Measurements from ENCODE around the gene ADAM30. TPM values are rescaled to one million over a fixed set of nuclear protein-coding genes. Genes with fewer than 3 reads are reported as not detected.

ADAM30 gene
- total RNA-seq, 1 donor from 2014 or later: not detected

DNA sequence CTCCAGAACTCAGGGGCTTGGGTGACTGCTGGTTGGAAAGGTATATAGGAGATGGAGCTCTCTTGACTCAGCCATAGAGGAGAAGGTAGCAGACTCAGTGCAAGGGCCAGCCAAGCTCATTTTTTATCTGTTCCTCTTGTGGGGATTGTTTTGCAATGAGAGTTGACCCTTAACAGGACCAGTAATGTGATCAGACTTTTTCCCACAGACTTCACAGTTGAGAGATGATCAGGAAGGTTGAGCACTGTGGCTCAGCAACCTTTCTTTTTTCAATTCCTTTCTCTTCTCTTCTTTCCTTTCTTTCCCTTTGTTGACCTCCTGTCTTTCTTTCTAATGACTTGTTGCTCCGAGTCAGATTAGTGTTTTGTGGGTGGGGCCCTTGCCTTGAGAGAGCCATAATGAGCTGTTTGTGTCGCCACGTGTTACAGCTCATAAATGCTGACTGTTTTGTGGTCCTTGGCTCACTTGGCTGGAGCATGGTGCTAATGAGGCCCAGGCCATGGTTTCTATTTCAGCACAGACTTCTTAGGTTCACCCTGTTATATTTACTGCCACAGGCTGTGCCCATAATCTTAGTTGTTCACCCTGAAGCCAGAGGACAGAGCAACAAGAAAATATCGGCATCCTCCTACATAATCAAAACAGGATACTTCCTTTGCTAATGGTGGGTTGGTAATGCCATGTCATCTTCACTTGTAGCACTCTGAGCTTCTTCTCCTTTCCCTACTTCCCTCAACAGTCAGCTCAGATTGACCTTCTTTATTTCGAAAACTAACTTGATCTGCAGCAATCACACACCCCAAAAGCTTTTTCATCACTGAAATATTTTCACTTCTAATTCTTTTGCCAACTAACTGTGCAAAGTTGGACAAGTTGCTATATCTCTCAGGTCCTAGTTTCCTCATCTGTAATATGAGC is 13.9 kb downstream of the ADAM30 start:
- intact Hi-C loops (cut with micrococcal nuclease): no loop called here
- no peak for TF ChIP-seq CTCF (IDR thresholded peaks at IDR 0.05; ENCODE audit: borderline replicate concordance)
- Histone ChIP-seq H3K27me3 (ENCODE audit: low read depth) (peaks cover 25% of the 10 kb centered on the region), H3K9me3 (replicated peaks) (no peaks in the 10 kb centered on the region), H3K4me3 (no peak overlapping the region), H3K36me3 (no peaks in the 10 kb centered on the region), H3K27ac (replicated peaks) (no peak overlapping the region), H3K4me1 (no peaks in the 10 kb centered on the region)
- DNase-seq: no peak

GRCh38 chr1:119879510-119880434 is 16.5 kb downstream of the ADAM30 start:
- TF ChIP-seq CTCF (IDR thresholded peaks at IDR 0.05; ENCODE audit: borderline replicate concordance): no peak
- Histone ChIP-seq H3K4me3 (no peak overlapping the region), H3K36me3 (no peaks in the 10 kb centered on the region), H3K27ac (replicated peaks) (no peak overlapping the region), H3K4me1 (no peaks in the 10 kb centered on the region), H3K27me3 (ENCODE audit: low read depth) (peaks cover 16% of the 10 kb centered on the region), H3K9me3 (replicated peaks) (no peaks in the 10 kb centered on the region)
- no peak for DNase-seq
- intact Hi-C loops (cut with micrococcal nuclease): no loop called here

- H3K4me1 ChIP-seq: peaks cover 11% of the 10 kb centered on the region
- DNase-seq: no peak
- no peaks in the 10 kb centered on the region for H3K36me3 ChIP-seq
- peaks cover 14% of the 10 kb centered on the region for H3K27me3 ChIP-seq (ENCODE audit: low read depth)
- no peak overlapping the region for H3K4me3 ChIP-seq
- TF ChIP-seq CTCF (IDR thresholded peaks at IDR 0.05; ENCODE audit: borderline replicate concordance): no peak
- intact Hi-C loops (cut with micrococcal nuclease): no loop called here
- H3K27ac ChIP-seq (replicated peaks): no peak overlapping the region
- H3K9me3 ChIP-seq (replicated peaks): no peaks in the 10 kb centered on the region
Observed at GRCh38 chr1:119878171-119878570, 18.1 kb downstream of the ADAM30 start.

GRCh38 chr1:119874186-119874585 is 22.1 kb downstream of the ADAM30 start:
- H3K27ac ChIP-seq (replicated peaks): no peak overlapping the region
- intact Hi-C loops (cut with micrococcal nuclease): no loop called here
- peaks cover 11% of the 10 kb centered on the region for H3K4me1 ChIP-seq
- no peak overlapping the region for H3K4me3 ChIP-seq
- peaks cover 8% of the 10 kb centered on the region for H3K27me3 ChIP-seq (ENCODE audit: low read depth)
- H3K36me3 ChIP-seq: no peaks in the 10 kb centered on the region
- no peak for DNase-seq
- no peak for TF ChIP-seq CTCF (IDR thresholded peaks at IDR 0.05; ENCODE audit: borderline replicate concordance)
- no peaks in the 10 kb centered on the region for H3K9me3 ChIP-seq (replicated peaks)

DNA sequence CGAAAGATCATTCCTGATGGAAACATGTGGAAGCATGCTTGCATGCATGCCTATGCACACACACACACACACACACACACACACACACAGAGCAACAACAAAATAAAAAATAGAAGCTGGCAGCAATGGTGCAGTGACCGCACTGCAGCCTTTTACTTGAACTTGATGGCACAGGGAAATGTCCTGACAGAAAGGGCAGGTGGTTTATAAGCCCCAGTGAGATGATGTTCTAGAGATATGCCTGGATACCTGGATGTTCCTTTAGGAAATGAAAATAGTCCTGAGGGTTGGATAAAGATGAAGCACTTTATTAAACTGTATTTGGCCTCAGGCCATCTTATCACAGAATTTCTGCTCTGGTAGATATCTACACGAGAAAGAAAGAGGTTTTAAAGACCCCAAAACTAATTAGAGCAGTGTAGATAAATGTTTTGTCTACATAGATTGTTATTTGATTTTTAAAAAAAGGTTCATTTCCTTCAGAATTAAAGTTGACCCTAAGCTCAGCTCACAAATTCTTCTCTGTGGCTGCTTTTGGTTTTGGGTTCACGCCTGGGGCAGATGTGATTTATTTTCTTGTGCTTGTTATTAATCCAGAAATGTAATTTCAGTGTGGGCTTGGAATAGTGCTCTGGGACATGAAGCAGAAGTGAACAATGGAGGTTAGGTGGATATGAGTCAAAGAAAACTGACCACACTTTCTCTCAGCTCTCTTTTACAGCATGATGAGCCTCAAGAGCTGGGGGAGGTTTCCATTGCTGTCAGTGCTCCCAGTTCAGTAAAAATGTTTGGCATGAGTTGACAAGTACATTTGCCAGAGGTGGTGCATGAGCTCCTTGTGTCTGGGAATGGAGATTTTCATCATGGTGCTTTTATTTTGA is 22.9 kb downstream of the ADAM30 start:
- H3K27ac ChIP-seq (replicated peaks): no peak overlapping the region
- peaks cover 7% of the 10 kb centered on the region for H3K27me3 ChIP-seq (ENCODE audit: low read depth)
- DNase-seq: no peak
- no peaks in the 10 kb centered on the region for H3K36me3 ChIP-seq
- no peak for TF ChIP-seq CTCF (IDR thresholded peaks at IDR 0.05; ENCODE audit: borderline replicate concordance)
- intact Hi-C loops (cut with micrococcal nuclease): no loop called here
- H3K9me3 ChIP-seq (replicated peaks): no peaks in the 10 kb centered on the region
- H3K4me3 ChIP-seq: no peak overlapping the region
- H3K4me1 ChIP-seq: peaks cover 11% of the 10 kb centered on the region

Data from left ventricle myocardium inferior (tissue), 1 donor.